22Rv1 (cell line): ENCODE results near the gene PRAMEF33.
"Not testable (repeated sequence)": the region's sequence is repeated elsewhere in the genome, so short reads cannot be mapped to it uniquely, and the experiment has no call there.

ENCODE experiments used
- CTCF ChIP-seq: fragments of 450-650 bp; IDR thresholded peaks from 2 replicates; pipeline ENCODE4 v1.5.1; 2017; ENCODE audit warnings: mild to moderate bottlenecking
- ZFX ChIP-seq: fragments of 450-650 bp; IDR thresholded peaks from 2 replicates; pipeline ENCODE4 v1.6.1; 2017; ENCODE audit warnings: antibody characterized with exemption, borderline replicate concordance

DNA sequence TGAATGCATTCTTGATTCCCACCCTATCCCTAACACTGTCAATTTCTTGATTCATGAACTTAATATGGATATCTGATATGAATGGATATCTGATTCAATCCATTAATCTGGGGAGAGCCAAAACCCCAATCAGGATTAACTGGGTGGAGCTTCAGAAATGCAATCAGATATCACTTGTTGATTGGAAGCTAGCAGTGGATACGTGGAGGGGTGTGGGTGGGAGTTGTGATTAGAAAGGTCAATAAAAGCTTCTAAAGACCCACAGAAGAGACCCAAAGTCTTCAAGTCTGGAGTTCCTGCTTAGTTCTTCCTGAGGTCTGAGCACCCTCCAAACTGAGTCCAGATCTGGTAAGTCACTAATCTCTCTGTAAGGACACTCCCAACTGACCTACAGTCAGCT is at the start of gene PRAMEF33:
- TF ChIP-seq CTCF, ZFX: not testable (repeated sequence)
